Effector memory CD8-positive, alpha-beta T cell (primary cell): ENCODE data around the gene MAPT.

Experiments
- ATAC-seq: fragments of 150-1000 bp; cut with Tn5 transposase; replicated peaks from 2 replicates; pipeline ENCODE4 v1.10.0; 2021; ENCODE audit warnings: mild to moderate bottlenecking, moderate library complexity
- DNase-seq, 3 experiments: peaks; one replicate each; pipeline ENCODE4 v3.0.0; 2021
- H3K27ac Mint-ChIP-seq, 2 donors: one replicate each; pipeline ENCODE4 v1.8.0; 2022; ENCODE audit warnings: mild to moderate bottlenecking in 2 of 2, mixed read lengths in 2 of 2, moderate library complexity in 2 of 2
- H3K27me3 Mint-ChIP-seq, 2 donors: one replicate each; pipeline ENCODE4 v1.8.0; 2022; ENCODE audit warnings: mixed read lengths in 2 of 2
- H3K36me3 Mint-ChIP-seq: one replicate; pipeline ENCODE4 v1.8.0; 2022; ENCODE audit warnings: mild to moderate bottlenecking, moderate library complexity, mixed read lengths; ENCODE audit not compliant: insufficient read depth
- H3K4me1 Mint-ChIP-seq, 2 donors: one replicate each; pipeline ENCODE4 v1.8.0; 2022; ENCODE audit warnings: low read depth in 2 of 2, mixed read lengths in 2 of 2
- H3K4me3 Mint-ChIP-seq, 2 donors: one replicate each; pipeline ENCODE4 v1.8.0; 2022; ENCODE audit warnings: mild to moderate bottlenecking in 2 of 2, mixed read lengths in 2 of 2, moderate library complexity in 2 of 2
- H3K9me3 Mint-ChIP-seq, 2 donors: one replicate each; pipeline ENCODE4 v1.8.0; 2022; ENCODE audit warnings: mixed read lengths in 2 of 2

MAPT gene

DNA sequence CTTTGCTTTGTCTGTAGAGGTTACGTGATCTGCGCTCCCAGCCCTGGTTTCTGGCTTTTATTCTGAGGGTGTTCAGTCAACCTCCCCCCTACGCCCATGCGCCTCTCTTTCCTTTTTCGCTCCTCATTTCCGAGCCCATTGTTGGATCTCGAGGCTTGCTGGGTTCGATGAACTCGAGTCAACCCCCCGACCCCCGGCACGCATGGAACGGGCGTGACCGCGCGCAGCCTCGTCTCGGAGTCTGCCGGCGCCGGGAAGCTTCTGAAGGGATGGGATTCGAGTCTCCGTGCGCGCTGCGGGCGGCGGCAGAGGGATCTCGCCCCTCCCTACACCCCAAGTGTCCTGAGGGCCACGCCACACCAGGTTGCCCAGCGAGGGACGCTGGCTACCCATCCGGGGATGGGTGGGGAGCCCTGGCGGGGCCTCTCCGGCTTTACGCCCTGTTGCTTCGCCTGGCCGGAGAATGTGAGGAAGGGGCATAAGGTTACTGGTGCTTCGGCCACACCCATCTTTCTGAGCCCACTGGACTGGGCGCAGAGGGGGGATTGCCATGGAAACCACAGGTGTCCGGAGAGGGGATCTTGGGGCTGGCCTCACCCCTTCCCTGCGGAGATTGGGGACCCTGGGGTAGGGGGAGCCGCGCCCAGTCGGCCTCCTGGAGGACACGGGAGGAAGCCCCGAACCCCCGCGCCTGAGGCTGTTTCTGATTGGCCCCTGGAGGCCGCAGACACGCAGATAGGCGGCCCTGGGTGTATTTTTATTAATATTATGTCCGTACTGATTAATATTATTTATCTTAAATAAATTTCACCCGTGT lies 1.8 kb downstream of the MAPT start:
- no peaks in the 10 kb centered on the region for H3K9me3 Mint-ChIP-seq
- no peak overlapping the region for H3K27ac Mint-ChIP-seq
- H3K36me3 Mint-ChIP-seq, result peaks cover 12% of the 10 kb centered on the region
- H3K27me3 Mint-ChIP-seq, result peaks cover 30 to 46% of the 10 kb centered on the region in 2 donors
- peaks cover 4 to 15% of the 10 kb centered on the region in 2 donors for H3K4me1 Mint-ChIP-seq
- peak overlapping the region; percentile 82 to 88 for H3K4me3 Mint-ChIP-seq
- ATAC-seq, result no peak
- DNase-seq, result no peak

DNA sequence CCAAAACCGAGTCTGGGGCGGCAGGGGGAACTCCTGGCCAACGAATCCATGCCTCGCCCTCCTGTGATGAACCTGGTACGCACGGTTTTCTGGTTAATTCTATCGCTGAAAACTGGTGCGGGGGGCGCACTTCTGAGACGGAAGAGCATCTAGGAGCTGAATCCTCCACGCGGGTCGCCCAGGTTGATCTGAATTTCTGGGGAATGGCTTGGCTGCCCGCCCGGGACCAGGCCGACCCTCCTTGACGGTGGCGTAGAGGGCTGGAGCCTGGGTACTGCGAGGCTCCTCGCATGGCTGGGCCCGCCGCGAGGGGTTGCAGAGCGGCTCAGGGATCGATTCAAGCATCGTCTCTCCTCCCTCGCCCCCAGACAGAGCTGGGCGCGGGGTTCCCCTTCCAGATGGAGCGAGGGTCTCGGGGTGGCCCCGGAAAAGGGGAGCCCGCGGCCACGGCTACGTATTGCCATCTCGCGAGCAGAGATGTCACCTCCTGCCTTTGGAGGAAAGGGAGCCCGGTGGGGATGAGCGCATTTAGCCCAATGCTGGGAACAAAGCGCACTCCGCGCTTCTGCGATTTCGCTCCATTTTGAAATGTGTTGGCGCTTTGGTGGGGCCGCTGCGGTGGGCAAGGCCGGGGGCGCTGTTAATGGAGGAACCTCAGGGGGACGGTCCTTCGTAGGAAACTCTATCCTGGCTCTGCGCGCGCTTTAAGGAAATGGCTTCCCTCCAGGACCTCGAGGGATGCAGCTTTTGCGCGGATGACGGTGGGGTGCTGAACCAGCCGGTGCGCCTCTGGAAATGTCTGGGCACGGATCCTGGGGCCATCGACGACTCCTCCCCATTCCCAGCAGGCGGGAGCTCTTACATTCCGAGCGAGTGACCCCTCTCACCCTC lies 2.7 kb downstream of the MAPT start:
- DNase-seq, result no peak
- Mint-ChIP-seq H3K27me3 (peaks cover 38 to 53% of the 10 kb centered on the region in 2 donors), H3K27ac (no peak overlapping the region), H3K4me3 (peak overlapping the region; percentile 9 to 44), H3K36me3 (peaks cover 12% of the 10 kb centered on the region), H3K9me3 (no peaks in the 10 kb centered on the region), H3K4me1 (peaks cover 4 to 15% of the 10 kb centered on the region in 2 donors)
- no peak for ATAC-seq

DNA sequence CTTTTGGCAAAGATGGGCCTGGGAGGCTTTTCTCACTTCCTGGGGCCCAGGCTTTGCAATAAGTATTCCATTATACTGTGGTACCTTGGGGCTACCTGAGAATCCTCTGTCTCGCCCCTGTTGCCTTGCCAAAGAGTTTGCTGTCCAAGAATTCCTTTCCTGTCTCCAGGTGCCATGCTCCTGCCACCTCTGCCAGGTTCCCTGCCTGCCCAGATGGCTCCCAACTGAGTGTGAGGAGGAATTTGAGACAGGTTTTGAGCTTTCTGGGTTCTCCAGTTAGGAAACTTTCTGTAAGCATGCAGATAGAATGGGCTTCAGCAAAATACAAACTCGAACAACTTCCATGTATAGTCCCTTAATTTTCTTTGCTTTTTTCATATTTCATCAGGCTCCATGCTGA lies 5.8 kb downstream of the MAPT start:
- ATAC-seq (no peak), DNase-seq (no peak)
- Mint-ChIP-seq H3K4me1 (peaks cover 4 to 11% of the 10 kb centered on the region in 2 donors), H3K4me3 (no peak overlapping the region), H3K9me3 (no peaks in the 10 kb centered on the region), H3K36me3 (peaks cover 3% of the 10 kb centered on the region), H3K27me3 (peaks cover 48 to 65% of the 10 kb centered on the region in 2 donors), H3K27ac (no peak overlapping the region)

DNA sequence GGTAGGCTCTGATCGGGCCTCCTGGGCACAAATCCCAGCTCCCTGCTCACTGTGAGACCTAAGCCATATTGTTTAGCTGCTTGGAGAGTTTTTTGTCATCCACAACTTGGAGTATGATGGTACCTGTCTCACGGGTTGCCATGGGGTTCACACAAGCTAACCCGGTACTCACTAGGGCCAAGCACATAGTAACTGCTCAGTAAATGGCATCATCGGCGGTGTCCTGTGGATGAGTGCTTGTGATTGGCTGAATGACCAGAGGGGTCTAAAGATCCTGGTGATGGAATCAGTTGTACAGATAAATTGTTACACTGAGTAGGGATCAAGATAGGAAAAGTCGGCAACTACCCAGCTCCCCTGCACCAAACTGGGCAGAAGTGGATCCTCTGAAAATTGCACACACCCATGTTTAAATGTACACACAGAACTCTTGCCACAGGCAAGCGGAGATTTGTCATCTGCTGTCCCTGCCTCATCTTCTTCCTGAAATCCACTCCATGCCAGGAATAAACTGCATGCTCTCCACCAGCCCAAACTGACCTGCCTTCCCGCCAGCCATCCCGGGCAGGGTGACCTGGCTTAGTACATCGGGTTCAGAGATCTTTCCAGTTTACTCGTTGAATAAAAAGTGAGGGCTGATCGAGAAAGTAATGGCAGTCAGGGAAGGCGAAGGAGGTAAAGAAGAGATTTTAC lies 6.5 kb downstream of the MAPT start:
- Mint-ChIP-seq H3K9me3 (no peaks in the 10 kb centered on the region), H3K36me3 (no peaks in the 10 kb centered on the region), H3K27ac (no peak overlapping the region), H3K4me1 (peaks cover 4 to 6% of the 10 kb centered on the region in 2 donors), H3K4me3 (no peak overlapping the region), H3K27me3 (peaks cover 48 to 70% of the 10 kb centered on the region in 2 donors)
- DNase-seq, result no peak
- no peak for ATAC-seq

DNA sequence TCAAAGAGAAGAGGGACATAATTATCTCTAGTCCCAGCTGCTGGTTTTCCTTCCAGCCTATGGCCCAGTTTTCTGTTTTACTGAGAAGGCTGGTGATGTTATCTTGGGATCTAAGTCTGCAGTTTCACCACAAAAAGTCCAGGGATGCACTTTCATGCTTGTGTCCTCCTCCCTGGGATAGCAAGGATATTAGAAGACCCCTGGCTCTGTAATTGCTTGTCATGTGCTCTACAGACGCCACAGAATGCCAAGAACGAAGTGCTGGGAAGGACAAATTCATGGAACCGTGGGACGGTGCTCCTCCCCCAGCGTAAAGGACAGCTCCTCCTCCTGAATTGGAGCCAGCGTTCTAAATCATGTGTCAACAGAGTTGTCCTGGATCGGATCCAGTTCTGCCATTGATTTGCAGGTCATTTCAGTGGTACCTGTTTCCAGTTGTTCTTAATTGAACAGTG lies 8.6 kb downstream of the MAPT start:
- no peak overlapping the region for H3K4me3 Mint-ChIP-seq
- H3K27me3 Mint-ChIP-seq, result peaks cover 61 to 78% of the 10 kb centered on the region in 2 donors
- DNase-seq (no peak), ATAC-seq (no peak)
- no peaks in the 10 kb centered on the region for H3K36me3 Mint-ChIP-seq
- no peak overlapping the region for H3K27ac Mint-ChIP-seq
- H3K4me1 Mint-ChIP-seq, result peaks cover 8 to 12% of the 10 kb centered on the region in 2 donors
- no peaks in the 10 kb centered on the region for H3K9me3 Mint-ChIP-seq

DNA sequence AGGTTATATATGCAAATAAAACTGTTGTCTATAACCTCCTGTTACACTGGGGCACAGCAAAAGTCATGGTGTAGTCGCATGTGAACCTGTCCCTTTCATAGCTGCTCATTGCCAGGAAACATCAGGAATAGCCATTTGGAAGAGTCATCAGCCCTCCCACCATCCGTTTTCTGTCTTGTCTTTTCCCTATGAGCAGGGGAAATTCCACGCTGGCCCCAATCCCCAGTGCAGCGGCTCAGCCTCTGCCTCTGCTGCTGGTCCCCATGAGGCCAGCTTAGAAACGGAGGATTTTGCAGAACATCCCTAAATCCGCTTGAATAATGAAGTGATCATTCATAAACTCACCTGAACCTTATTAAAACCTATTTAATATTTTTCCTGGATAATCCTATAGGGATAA lies 10.5 kb downstream of the MAPT start:
- Mint-ChIP-seq H3K4me1 (peaks cover 7 to 8% of the 10 kb centered on the region in 2 donors), H3K27ac (no peak overlapping the region), H3K9me3 (no peaks in the 10 kb centered on the region), H3K4me3 (no peak overlapping the region), H3K36me3 (no peaks in the 10 kb centered on the region), H3K27me3 (peaks cover 51 to 62% of the 10 kb centered on the region in 2 donors)
- no peak for ATAC-seq
- no peak for DNase-seq

DNA sequence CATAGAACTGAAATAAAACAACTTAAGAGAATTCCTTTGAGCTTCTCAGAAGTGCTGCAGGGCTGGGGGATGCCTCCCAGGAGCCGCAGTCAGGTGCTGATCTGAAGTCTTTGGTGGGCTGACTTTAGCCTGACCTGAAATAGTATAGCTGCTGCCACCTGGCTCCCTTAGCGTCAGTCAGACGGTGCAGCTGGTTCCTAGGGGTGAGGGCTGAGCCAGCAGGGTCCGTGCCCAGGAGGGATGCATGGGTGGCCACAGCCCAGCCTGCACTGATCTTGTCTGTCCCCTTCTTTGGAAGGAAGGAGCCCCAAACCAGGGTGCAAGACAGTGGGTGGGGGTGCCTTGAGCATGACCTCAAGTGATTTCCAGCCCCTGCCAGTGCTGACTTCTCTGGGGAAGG lies 11.5 kb downstream of the MAPT start:
- Mint-ChIP-seq H3K9me3 (no peaks in the 10 kb centered on the region), H3K4me3 (no peak overlapping the region), H3K27ac (no peak overlapping the region), H3K4me1 (peaks cover 7 to 8% of the 10 kb centered on the region in 2 donors), H3K27me3 (peaks cover 43 to 53% of the 10 kb centered on the region in 2 donors), H3K36me3 (no peaks in the 10 kb centered on the region)
- DNase-seq (no peak), ATAC-seq (no peak)

DNA sequence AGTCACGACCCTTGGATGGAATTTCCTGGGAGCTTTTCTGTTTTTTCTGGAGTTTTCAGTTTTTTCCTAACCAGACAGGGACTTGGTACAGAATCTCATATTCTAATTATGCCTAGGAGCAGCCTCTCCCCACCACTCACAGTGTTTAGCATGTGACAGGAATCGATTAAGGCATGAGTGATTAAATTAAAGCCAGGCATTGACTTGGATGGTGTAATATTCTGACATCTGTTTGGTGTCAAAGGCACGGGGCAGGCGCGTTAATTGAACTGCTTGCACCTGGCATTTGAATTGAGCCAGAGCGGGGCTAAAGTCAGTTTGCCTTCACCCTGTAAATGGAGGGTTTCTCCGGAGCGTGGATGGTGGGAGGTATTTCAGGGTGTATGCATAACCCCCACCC lies 11.9 kb downstream of the MAPT start:
- Mint-ChIP-seq H3K9me3 (no peaks in the 10 kb centered on the region), H3K4me3 (no peak overlapping the region), H3K4me1 (peaks cover 7 to 8% of the 10 kb centered on the region in 2 donors), H3K27me3 (peaks cover 39 to 49% of the 10 kb centered on the region in 2 donors), H3K27ac (no peak overlapping the region), H3K36me3 (no peaks in the 10 kb centered on the region)
- DNase-seq (no peak), ATAC-seq (no peak)

DNA sequence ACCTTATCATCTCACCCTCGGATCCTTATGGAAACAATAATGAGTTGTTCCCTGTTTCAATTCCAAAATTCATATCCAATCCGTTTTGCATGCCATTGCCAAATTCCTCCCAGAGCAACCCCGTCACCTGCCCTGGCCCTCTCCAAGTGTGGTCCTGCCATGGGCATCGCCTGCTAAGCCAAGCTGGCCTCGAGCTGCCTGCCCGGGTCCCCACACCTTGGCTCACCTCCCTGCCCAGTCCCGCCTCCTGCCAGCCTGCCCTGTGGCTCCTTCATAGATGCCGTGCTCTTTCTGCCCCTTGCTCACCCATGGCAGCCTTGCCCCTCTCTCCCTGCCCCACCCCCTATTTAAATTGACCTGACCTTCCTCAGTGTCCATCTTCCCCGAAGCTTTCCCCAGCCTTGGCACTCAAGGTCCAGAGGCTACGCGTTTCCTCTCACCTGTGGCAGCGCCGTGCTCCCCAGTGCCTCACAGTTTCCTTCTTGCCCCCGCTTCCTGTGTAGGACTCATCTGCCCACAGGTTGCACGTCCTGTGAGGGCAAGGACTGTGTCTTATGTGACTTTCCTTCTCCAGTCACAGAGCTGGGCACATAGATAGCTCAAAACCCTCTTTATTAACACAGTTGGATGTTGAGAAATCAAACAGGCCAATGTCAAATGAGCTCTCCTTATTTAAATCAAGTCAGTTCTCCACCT lies 12.7 kb downstream of the MAPT start:
- peaks cover 31 to 41% of the 10 kb centered on the region in 2 donors for H3K27me3 Mint-ChIP-seq
- no peak overlapping the region for H3K4me3 Mint-ChIP-seq
- H3K36me3 Mint-ChIP-seq, result no peaks in the 10 kb centered on the region
- DNase-seq, result no peak
- no peak overlapping the region for H3K27ac Mint-ChIP-seq
- peaks cover 7 to 8% of the 10 kb centered on the region in 2 donors for H3K4me1 Mint-ChIP-seq
- peak; percentile 53 for ATAC-seq
- H3K9me3 Mint-ChIP-seq, result no peaks in the 10 kb centered on the region

DNA sequence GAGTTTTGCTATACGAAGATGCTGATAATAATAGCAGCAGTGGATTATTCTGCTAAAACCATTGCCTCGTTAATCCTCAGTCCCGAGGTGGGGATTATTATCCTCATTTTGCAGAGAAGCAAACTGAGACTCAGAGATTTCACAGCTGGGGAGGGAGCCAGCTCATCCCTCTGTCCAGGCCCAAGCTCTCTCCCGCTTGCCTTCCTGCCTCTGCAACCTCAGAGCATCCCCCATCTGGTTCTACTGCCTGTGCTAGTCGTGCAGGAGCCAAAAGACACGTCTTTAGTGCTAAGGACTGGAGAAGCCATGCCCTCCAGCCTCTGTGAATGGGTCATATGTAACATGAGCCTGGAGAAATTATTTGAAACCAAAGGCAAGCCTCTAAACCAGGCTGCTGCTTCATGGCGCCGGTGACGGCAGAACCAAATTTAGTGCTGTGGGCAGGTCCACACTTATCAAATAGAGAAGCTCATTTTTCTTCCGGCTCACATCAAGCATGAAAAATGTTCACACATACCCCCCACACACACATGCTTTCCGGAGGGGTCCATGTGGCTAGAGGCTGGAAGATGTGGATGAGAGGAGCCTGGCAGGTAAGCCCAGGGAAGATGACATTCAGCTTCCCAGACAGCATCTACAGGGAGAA lies 13.5 kb downstream of the MAPT start:
- H3K4me3 Mint-ChIP-seq, result no peak overlapping the region
- ATAC-seq (no peak), DNase-seq (no peak)
- peaks cover 25 to 37% of the 10 kb centered on the region in 2 donors for H3K27me3 Mint-ChIP-seq
- H3K27ac Mint-ChIP-seq, result no peak overlapping the region
- H3K9me3 Mint-ChIP-seq, result peaks cover 0 to 2% of the 10 kb centered on the region in 2 donors
- H3K4me1 Mint-ChIP-seq, result peaks cover 7 to 8% of the 10 kb centered on the region in 2 donors
- H3K36me3 Mint-ChIP-seq, result peaks cover under 1% of the 10 kb centered on the region

DNA sequence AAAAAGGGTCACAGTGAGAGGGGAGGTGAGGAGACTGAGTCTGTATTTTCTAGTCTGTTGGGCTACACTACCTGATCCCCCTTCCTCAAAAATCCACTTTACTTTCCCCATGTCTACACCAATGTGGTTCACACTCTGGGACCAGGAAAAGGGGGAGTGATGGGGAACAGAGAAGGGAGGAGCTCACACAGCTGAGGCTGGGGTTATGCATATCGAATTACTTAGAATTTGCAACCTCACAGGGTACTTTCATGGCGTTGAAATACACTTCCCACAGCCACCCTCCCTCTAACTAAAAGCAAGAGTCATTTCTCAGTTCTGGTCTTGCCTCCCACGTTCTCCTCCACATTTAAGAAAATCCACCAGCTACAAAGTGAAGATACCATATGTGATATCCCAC lies 14.1 kb downstream of the MAPT start:
- Mint-ChIP-seq H3K4me1 (peaks cover 7 to 8% of the 10 kb centered on the region in 2 donors), H3K9me3 (peaks cover 0 to 2% of the 10 kb centered on the region in 2 donors), H3K27me3 (peaks cover 22 to 39% of the 10 kb centered on the region in 2 donors), H3K4me3 (no peak overlapping the region), H3K36me3 (peaks cover 3% of the 10 kb centered on the region), H3K27ac (no peak overlapping the region)
- DNase-seq (no peak), ATAC-seq (no peak)

DNA sequence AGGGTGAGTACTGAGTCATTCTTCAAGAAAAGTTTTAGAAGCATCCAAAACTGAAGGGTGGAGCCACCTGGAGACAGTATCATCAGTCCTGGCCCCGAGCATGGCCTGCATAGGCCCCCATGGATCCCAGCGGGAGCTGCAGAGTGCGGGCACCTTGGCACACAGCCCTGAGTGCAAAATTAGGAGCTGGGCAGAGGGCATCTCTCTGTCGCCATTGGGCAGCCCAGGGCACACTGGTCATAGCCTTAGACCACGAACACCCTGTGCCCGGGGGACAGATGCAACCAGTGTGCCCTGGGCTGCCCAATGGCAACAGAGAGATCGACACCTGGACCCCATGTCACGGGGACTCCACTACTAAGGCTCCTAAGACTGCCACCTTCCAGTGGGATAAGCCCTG lies 14.6 kb downstream of the MAPT start:
- no peak overlapping the region for H3K27ac Mint-ChIP-seq
- H3K4me1 Mint-ChIP-seq, result peaks cover 7 to 8% of the 10 kb centered on the region in 2 donors
- no peak overlapping the region for H3K4me3 Mint-ChIP-seq
- H3K9me3 Mint-ChIP-seq, result peaks cover 0 to 2% of the 10 kb centered on the region in 2 donors
- no peak for DNase-seq
- ATAC-seq, result no peak
- H3K27me3 Mint-ChIP-seq, result peaks cover 22 to 44% of the 10 kb centered on the region in 2 donors
- H3K36me3 Mint-ChIP-seq, result peaks cover 3% of the 10 kb centered on the region
